Globus pallidus (tissue), 1 donor: ENCODE data around the gene IQCC.
A peak's percentile ranks its signal among the peaks of the same experiment; 100 is the strongest.

ENCODE experiments used
- DNase-seq: peaks from one replicate; pipeline ENCODE4 v3.0.0-alpha.2; 2015; ENCODE audit warnings: low spot score

IQCC gene

DNA sequence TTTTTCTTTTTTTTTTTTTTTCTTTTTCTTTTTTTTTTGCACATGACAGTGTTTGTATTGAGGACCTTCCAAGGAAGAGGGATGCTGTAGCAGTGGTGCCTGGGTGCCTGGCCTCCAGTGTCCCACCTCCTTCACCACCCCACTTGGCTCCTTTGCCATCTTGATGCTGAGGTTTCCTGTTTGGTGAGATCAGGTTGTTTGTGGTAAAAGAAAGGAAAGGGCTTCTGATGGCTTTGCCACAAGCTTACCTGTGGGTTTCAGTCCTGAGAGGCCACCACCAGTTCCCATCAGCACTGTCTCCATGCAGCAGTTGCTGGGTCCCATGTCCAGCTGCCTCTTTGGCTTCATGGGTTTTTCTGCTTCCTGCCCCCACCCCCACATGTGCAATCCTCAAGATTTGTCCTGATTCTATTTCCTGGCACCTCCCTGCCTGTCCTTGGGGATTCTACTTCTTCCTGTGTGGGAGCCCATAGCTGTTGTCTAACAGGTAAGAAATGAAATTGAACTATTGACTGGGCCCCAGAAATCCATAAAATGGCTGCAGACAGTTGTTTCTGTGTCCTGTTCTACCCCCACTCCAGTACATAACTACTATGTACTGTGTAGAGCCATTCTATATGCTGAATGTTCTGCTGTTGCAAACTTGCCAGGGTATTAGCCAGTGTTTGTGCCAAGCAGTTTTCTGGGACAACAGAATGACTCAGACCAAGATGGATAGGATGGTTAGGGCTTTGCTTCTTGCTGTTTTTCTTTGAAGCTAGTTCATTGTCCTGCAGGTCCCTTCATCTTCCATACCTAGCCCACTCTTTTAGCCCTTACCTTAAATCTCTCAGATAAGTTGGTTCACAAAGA is 9.3 kb upstream of the IQCC start:
- no peak for DNase-seq

DNA sequence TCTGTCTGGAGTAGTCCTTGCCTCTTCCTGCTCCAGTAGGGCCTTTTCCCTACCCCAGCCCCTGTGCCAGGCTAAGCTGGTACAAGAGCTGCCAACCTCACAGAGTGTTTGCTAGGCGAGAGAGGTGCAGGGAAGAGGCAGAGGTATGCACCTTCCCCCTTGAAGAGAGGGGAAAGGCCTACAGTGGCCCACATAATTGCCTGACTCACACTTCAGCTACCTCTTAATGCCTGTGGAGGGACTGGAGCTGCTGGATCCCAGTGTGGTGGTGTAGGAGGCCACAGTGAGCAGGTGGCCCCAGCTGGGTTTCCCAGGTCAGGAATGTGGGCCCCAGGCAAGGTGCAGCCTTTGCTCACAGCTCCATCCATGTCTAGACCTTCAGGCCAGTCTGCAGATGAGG is 8.4 kb upstream of the IQCC start:
- no peak for DNase-seq

DNA sequence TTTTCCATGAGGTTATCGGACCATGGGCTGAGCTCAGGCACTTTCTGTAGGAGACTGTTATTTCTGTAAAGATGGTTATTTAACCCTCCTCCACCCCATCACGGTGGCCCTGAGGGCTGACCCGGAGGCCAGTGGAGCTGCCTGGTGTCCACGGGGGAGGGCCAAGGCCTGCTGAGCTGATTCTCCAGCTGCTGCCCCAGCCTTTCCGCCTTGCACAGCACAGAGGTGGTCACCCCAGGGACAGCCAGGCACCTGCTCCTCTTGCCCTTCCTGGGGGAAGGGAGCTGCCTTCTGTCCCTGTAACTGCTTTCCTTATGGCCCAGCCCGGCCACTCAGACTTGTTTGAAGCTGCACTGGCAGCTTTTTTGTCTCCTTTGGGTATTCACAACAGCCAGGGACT is 7.6 kb upstream of the IQCC start:
- no peak for DNase-seq

- no peak for DNase-seq
Measured at GRCh38 chr1:32198237-32199042, 7.0 kb upstream of the IQCC start.

GRCh38 chr1:32199043-32199716 is 6.3 kb upstream of the IQCC start:
- DNase-seq: no peak

DNA sequence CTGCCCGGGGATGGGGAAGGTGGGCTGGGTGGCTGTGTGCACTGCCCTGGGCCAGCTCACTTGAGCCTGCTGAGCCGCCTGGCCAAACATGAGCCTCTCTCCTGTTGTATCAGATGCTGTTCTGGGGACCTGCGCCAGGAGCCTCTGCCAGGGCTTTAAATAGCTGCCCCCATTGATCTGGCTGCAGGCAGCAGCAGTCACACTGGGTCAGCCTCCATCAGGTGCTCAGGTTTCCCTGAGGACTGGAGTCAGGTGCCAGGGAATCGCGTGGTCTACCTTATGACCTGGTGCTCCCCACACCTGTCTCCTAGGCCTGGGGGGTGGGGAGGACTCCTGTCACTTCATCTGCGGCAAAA is 5.8 kb upstream of the IQCC start:
- peak; percentile 41 for DNase-seq

- DNase-seq: peak; percentile 66
Measured at GRCh38 chr1:32200226-32201010, 5.1 kb upstream of the IQCC start, which contains the start of gene CCDC28B. Gene CCDC28B (plus strand): TSS chr1:32200595. CDS start chr1:32201936, 1,341 bp downstream.

GRCh38 chr1:32201011-32201855 is 4.2 kb upstream of the IQCC start:
- peak; percentile 45 for DNase-seq

DNA sequence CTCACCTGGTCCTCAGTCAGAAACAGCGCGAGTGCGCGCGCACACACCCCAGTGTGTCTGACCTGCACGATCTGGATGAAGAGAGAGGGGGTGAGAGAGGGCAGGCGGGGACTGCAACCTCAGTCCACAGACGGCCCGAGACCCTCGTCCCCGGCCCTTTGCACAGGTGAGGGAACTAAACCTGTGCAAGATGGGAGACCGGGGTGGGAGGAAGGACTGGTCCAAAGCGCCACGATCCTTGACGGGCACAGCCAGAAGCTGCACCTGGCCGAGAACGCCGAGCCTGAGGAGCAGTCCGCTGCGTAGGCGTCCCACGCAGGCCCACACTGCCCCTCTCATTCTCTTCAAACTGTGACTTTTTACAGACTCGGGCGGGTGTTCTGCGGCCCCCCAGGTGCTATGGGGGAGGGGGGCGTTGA is 519 bp upstream of the IQCC start:
- no peak for DNase-seq

- no peak for DNase-seq
Measured at GRCh38 chr1:32208469-32208868, 3.0 kb downstream of the IQCC start.

DNA sequence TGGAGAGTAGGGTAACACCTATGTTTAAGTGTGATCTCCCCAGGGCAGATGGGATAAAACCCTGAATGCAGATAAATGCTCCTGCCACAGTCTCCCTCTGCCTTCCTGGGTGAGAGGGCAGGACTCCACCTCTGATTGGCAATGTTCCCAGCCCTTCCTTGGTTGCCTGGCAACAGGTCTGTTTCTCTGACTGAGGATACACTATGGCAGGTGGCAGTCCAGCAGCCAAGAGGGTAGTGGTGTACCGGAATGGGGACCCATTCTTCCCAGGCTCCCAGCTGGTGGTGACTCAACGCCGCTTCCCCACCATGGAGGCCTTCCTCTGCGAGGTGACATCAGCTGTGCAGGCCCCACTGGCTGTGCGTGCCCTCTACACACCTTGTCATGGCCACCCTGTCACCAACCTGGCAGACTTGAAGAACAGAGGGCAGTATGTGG is 3.4 kb downstream of the IQCC start, which contains the start of gene DCDC2B:
TSS of gene DCDC2B (plus strand) at position 199 of the 438 bp plus-strand sequence. CDS start at position 204, 5 bp downstream.
- no peak for DNase-seq

DNA sequence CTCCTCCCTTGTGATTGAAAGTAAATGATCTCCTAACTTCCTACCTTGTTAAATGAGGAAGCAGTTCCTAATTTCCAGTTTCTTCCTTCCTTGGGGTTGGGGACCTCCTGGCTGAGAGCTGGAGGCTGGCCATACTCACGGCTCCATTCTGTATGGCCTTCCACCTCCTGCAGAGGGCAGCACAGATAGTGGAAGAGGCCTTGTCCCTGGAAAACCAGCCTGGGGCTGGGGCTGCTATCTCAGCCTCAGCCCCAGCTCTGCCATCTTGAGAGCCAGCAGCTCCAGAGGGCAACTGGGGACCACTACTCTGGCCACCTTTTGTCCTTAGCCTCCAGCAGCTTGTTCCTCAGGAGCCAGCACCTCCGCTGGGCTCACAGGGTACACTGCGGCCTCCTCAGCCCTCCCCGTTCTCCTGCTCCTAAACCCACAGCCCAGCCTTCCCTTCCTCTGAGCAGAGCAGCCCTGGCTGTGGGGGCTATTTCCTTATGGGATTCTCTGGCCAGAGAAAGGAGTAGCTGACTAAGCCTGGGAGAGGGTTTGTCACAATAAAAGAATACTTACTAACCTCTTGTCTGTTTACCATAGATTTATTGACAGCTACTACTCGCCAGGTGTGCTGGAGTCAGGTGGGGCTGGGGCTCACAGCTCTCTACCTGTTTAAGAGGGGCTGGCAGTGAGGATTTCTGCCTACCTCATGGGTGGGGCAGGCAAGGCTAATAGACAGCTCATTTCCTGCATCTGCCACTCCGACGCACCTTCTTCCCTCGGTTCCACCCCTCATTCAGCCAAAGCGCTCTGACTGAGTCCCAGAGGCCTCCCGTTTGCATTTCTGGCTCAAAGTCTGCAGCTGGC is 10.4 kb downstream of the IQCC start:
- peak; percentile 54 for DNase-seq

GRCh38 chr1:32216566-32216965 is 11.1 kb downstream of the IQCC start:
- DNase-seq: no peak

DNA sequence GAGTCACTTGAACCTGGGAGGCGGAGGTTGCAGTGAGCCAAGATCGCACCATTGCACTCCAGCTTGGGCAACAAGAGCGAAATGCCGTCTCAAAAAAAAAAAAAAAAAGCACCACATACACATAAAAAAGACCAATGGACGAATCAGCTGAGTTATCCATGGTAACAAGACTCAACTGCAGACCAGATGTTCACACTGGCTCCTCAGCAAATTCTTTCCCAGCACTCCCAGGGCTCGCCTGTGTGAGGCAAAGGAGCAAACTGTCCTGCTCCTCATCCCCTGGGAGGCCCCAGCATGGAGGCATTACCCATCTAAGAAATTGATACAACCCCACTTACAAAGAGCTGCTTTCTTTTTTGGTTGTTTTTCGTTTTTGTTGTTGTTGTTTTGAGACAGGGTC is 13.6 kb downstream of the IQCC start:
- DNase-seq: no peak

DNA sequence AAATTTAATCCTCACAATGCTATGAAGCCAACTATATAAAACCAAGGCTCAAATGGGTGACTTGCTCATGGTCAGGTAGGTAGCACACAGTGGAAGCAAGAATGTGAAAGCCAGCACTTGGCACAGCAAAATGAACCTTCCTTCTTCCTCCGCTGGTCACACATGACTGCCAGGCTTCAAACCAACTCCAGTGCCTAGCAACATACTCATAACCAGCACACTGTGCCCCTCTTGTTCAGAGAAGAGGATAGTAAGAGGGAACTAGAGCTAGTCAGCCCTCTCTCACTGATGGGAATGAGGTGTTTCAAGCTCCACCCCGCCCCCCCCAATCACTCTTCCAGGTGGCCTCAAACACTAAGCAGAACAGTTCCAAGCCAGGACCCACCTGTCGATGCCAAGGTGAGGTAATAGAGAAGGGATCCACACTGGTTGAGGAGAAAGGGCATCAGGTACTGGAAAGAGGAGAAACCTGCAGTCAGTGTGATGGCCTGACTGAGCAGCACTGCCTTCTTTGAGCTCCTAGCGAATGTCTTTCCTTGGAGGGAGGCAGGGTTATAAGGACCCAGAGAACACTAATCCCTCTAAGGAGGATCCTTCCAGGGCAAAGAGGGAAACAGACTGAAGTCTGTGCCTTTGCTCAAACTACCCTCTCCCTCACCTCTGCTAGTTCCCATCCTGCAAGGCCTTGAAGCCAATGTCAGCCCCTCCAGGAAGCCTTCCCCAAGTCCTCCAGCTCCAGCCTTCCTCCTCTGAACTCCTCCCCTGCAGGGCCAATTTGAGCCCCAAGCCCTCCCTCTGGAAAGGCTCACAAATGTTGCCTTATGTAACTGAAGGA is 15.5 kb downstream of the IQCC start:
- no peak for DNase-seq

DNA sequence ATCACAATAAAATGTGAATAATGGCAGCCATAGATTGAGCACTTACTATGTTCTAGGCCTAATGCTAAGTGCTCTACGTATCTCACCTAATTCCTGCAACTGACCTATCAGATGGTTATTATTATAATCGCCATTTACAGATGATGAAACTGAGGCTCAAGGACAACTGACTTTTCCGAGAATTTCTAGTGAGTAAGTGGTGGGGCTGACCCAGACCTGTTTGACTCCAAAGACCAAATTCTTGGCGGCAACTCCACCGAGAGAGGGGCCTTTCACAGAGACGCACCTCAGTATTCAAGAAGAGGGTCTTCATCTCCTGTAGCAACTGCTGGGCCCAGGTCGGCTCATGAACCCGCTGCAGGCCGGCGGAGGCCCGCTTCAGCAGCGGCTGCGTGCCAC is 16.1 kb downstream of the IQCC start:
- no peak for DNase-seq

DNA sequence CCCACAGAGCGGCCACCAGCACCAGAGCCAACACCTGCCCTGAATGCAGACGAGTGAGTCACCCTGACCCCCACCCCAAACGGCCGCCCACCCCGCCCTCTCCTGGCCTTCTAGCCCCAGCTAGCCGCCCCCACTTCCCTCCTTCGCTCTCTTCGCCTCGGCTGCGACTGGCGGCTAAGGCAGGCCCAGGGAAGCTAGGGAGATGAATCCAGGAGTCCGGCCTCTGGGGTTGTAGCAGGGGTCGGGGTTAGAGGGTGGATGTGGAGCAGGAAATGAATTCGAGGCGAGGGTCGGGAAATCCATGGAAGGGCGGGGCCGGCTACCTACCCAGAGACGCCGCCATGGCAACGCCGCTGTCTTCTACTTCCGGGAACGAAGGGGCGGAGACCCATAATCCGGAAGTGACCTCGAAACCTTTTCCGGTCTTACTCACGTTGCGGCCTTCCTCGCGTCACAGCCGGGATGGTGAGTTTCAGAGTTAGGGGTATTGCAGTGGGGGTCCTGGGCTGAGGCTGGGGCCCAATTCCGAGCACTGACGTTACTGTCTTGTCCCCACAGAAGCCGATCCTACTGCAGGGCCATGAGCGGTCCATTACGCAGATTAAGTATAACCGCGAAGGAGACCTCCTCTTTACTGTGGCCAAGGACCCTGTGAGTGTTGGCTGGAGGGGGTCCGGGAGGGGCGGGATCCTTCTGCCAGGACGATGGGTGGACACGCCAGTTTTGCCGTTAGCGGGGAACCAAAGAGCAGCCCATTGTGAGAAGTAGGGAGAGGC is 16.7 kb downstream of the IQCC start, which contains the start of the genes EIF3I and TMEM234:
TSS of gene EIF3I (plus strand) at position 428 of the 776 bp plus-strand sequence. CDS start at position 463, 35 bp downstream.
TSS of gene TMEM234 (minus strand) at position 374 of the 776 bp plus-strand sequence. CDS start at position 343, 31 bp downstream.
- peak; percentile 89 for DNase-seq

GRCh38 chr1:32223683-32224082 is 18.2 kb downstream of the IQCC start:
- DNase-seq: no peak
